T-cell (primary cell): Measurements from ENCODE around the gene CFAP70. TPM values are rescaled to one million over a fixed set of nuclear protein-coding genes. Genes with fewer than 3 reads are reported as not detected.

Experiments
- ATAC-seq, 4 experiments: fragments of 200-7000 bp in 3 of 4; fragments of 150-1000 bp in 1 of 4; cut with Tn5 transposase; replicated peaks in 1 of 4; 1 replicate in 3 of 4; 2 replicates in 1 of 4; pipeline ENCODE4 v1.10.0; 2021; ENCODE audit warnings: moderate library complexity in 3 of 4, mild to moderate bottlenecking in 2 of 4, moderate number of reproducible peaks in 1 of 4
- CTCF ChIA-PET, 2 donors: fragments of 300-600 bp; sonication (Branson Sonifier 250); formaldehyde crosslinking; loops; one replicate each; lab custom pipeline; 2022; ENCODE audit warnings: antibody characterized with exemption in 2 of 2; lab: Charles Lee
- POLR2A ChIA-PET, 2 donors: fragments of 300-600 bp; sonication (Branson Sonifier 250); formaldehyde crosslinking; loops; one replicate each; lab custom pipeline; 2022; ENCODE audit warnings: antibody characterized with exemption in 2 of 2; lab: Charles Lee
- DNase-seq, 35 experiments: peaks; one replicate each; pipeline versions ENCODE4 v3.0.0 to v3.0.0-alpha.2; 2013 to 2023
- H3K27ac ChIP-seq: one replicate; pipeline ENCODE4 v1.5.1; 2013; ENCODE audit warnings: low read length
- H3K27me3 ChIP-seq, 2 experiments: replicated peaks in 1 of 2; 1 replicate in 1 of 2; 2 replicates in 1 of 2; pipeline versions ENCODE4 v1.6.1 to v1.7.0; 2013; ENCODE audit warnings: low read length in 1 of 2, mixed read lengths in 1 of 2; ENCODE audit not compliant: control insufficient read depth in 2 of 2, insufficient read depth in 2 of 2; ENCODE audit errors: extremely low read depth in 1 of 2
- H3K36me3 ChIP-seq, 2 donors: 1 replicate in 1 of 2; 2 replicates in 1 of 2; pipeline versions ENCODE4 v1.6.1 to v1.7.0; 2013; ENCODE audit warnings: low read length in 1 of 2; ENCODE audit not compliant: control insufficient read depth in 2 of 2, insufficient read depth in 1 of 2; ENCODE audit errors: extremely low read depth in 1 of 2
- H3K4me1 ChIP-seq, 2 experiments: 1 replicate in 1 of 2; 2 replicates in 1 of 2; pipeline versions ENCODE4 v1.6.1 to v1.7.0; 2013; ENCODE audit warnings: low read length in 2 of 2, mixed read lengths in 1 of 2; ENCODE audit not compliant: insufficient read depth in 2 of 2, control insufficient read depth in 1 of 2; ENCODE audit errors: extremely low read depth in 1 of 2
- H3K4me3 ChIP-seq, 2 donors: 1 replicate in 1 of 2; 2 replicates in 1 of 2; pipeline versions ENCODE4 v1.5.1 to v1.7.0; 2013; ENCODE audit warnings: mild to moderate bottlenecking in 2 of 2, low read length in 1 of 2, moderate library complexity in 1 of 2; ENCODE audit not compliant: control insufficient read depth in 1 of 2; ENCODE audit errors: extremely low read depth in 1 of 2
- H3K9me3 ChIP-seq: 2 replicates; pipeline ENCODE4 v1.7.0; 2013
- H3K27ac Mint-ChIP-seq, 2 donors: one replicate each; pipeline ENCODE4 v1.8.0; 2020 to 2021; ENCODE audit warnings: mild to moderate bottlenecking in 2 of 2, mixed read lengths in 2 of 2
- H3K27me3 Mint-ChIP-seq, 2 donors: one replicate each; pipeline ENCODE4 v1.8.0; 2021 to 2022; ENCODE audit warnings: mixed read lengths in 2 of 2
- H3K36me3 Mint-ChIP-seq: one replicate; pipeline ENCODE4 v1.8.0; 2021; ENCODE audit warnings: mixed read lengths
- H3K4me1 Mint-ChIP-seq, 3 donors: one replicate each; pipeline ENCODE4 v1.8.0; 2020 to 2022; ENCODE audit warnings: mixed read lengths in 3 of 3, mild to moderate bottlenecking in 1 of 3
- H3K4me3 Mint-ChIP-seq, 3 donors: one replicate each; pipeline ENCODE4 v1.8.0; 2020 to 2022; ENCODE audit warnings: mild to moderate bottlenecking in 3 of 3, mixed read lengths in 3 of 3, moderate library complexity in 3 of 3
- H3K9me3 Mint-ChIP-seq, 3 donors: one replicate each; pipeline ENCODE4 v1.8.0; 2020 to 2022; ENCODE audit warnings: mixed read lengths in 3 of 3
- WGBS: methylation state at CpG from one replicate; pipeline ENCODE4 v1.1.5; 2013; ENCODE audit warnings: missing lambda C conversion rate; ENCODE audit not compliant: insufficient coverage; 5-methylcytosine and 5-hydroxymethylcytosine counted together
- total RNA-seq, 35 experiments: library from RNA in 6 of 35; stranded (reverse) in 6 of 35; fragments of 120-200 nt in 1 of 35; gene quantifications; one replicate each; pipeline versions ENCODE4 v1.2.1 to v1.2.4 and lab custom pipeline; 2013 to 2026

The CFAP70 gene
- total RNA-seq, 5 donors from 2014 or later (not counting 1 experiment from before 2014, with no cell fraction given): 1.9 to 4.0 (median 3.2) TPM

DNA sequence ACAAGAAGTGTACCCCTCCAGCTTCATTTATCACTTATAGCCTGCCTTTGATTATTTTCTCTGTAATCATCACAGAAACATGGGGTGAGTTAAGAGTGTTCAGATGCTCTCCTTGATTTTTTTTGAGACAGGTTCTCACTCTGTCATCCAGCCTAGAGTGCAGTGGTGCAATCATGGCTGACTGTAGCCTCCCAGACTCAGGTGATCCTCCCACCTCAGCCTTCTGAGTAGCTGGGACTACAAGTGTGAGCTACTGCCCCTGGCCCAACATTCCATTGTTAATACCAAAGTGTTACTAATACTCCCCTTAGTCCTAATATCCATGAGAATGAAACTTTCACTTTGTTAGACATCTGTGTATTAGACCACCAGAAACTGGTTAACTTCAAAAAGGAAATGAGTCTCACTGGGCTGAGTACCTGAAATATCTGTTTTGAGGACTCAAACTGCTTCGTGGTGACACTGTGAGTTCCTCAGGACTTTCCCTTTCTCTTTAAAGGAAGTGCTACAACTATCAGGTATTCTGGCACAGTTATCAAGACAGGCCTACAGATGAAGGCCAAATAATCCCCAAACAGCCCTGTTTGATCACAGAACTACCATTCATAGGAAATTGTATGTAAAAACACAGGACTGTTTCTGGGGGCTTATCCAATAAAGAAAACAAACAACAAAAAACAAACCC is 20.5 kb upstream of the CFAP70 start:
- Histone ChIP-seq H3K4me3 (no peak overlapping the region), H3K36me3 (peaks cover 3 to 77% of the 10 kb centered on the region in 2 donors), H3K9me3 (no peaks in the 10 kb centered on the region), H3K27me3 (no peaks in the 10 kb centered on the region), H3K4me1 (no peaks in the 10 kb centered on the region), H3K27ac (no peak overlapping the region)
- POLR2A ChIA-PET: no interaction called here
- peaks cover 0 to 5% (median 0%) of the 10 kb centered on the region in 3 donors for H3K4me1 Mint-ChIP-seq
- DNase-seq: no peak
- no peak for ATAC-seq
- CTCF ChIA-PET: no interaction called here
- no peak overlapping the region for H3K4me3 Mint-ChIP-seq
- peak overlapping the region; percentile 17 to 52 for H3K27ac Mint-ChIP-seq
- H3K36me3 Mint-ChIP-seq: peaks cover 60% of the 10 kb centered on the region
- H3K27me3 Mint-ChIP-seq: no peaks in the 10 kb centered on the region
- WGBS: 0% methylated on average over 1 of the region's 1 CpG
- H3K9me3 Mint-ChIP-seq: no peaks in the 10 kb centered on the region

DNA sequence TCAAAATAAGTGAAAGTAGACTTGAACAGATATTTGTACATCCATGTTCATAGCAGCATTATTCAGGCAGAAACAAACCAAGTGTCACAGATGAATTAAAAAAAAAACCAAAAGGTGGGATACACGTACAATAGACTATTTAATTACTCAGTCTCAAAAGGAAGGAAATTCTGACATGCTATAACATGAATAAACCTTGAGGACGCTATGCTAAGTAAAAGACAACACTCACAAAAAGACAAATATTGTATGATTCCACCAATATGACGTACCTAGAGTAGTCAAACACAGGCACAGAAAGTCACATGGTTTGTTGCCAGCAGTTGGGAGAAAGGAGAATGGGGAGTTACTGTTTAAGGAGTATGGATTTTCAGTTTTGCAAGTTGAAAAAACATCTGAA is 18.0 kb upstream of the CFAP70 start:
- Mint-ChIP-seq H3K27ac (no peak overlapping the region), H3K9me3 (no peaks in the 10 kb centered on the region), H3K36me3 (peaks cover 55% of the 10 kb centered on the region), H3K4me3 (no peak overlapping the region), H3K27me3 (no peaks in the 10 kb centered on the region), H3K4me1 (peaks cover 0 to 5% (median 0%) of the 10 kb centered on the region in 3 donors)
- H3K36me3 ChIP-seq: peaks cover 3 to 62% of the 10 kb centered on the region in 2 donors
- no peak for DNase-seq
- no peak for ATAC-seq
- no peaks in the 10 kb centered on the region for H3K4me1 ChIP-seq
- POLR2A ChIA-PET: no interaction called here
- CTCF ChIA-PET: no interaction called here
- WGBS: 100% methylated on average over 1 of the region's 3 CpGs
- no peak overlapping the region for H3K27ac ChIP-seq
- H3K4me3 ChIP-seq: no peak overlapping the region
- no peaks in the 10 kb centered on the region for H3K27me3 ChIP-seq
- no peaks in the 10 kb centered on the region for H3K9me3 ChIP-seq

GRCh38 chr10:73368238-73368637 is 9.6 kb upstream of the CFAP70 start:
- ChIA-PET CTCF (no interaction called here), POLR2A (no interaction called here)
- Mint-ChIP-seq H3K36me3 (peaks cover 46% of the 10 kb centered on the region), H3K27me3 (no peaks in the 10 kb centered on the region), H3K4me3 (no peak overlapping the region), H3K4me1 (peaks cover 0 to 6% (median 0%) of the 10 kb centered on the region in 3 donors), H3K9me3 (peaks cover 0 to 2% (median 0%) of the 10 kb centered on the region in 3 donors), H3K27ac (peak overlapping the region; percentile 5 to 9)
- Histone ChIP-seq H3K4me3 (no peak overlapping the region), H3K36me3 (peaks cover 3 to 11% of the 10 kb centered on the region in 2 donors), H3K27ac (no peak overlapping the region), H3K27me3 (no peaks in the 10 kb centered on the region), H3K9me3 (no peaks in the 10 kb centered on the region), H3K4me1 (no peaks in the 10 kb centered on the region)
- ATAC-seq (no peak), DNase-seq (no peak)
- 74% methylated on average over 4 of the region's 4 CpGs for WGBS

DNA sequence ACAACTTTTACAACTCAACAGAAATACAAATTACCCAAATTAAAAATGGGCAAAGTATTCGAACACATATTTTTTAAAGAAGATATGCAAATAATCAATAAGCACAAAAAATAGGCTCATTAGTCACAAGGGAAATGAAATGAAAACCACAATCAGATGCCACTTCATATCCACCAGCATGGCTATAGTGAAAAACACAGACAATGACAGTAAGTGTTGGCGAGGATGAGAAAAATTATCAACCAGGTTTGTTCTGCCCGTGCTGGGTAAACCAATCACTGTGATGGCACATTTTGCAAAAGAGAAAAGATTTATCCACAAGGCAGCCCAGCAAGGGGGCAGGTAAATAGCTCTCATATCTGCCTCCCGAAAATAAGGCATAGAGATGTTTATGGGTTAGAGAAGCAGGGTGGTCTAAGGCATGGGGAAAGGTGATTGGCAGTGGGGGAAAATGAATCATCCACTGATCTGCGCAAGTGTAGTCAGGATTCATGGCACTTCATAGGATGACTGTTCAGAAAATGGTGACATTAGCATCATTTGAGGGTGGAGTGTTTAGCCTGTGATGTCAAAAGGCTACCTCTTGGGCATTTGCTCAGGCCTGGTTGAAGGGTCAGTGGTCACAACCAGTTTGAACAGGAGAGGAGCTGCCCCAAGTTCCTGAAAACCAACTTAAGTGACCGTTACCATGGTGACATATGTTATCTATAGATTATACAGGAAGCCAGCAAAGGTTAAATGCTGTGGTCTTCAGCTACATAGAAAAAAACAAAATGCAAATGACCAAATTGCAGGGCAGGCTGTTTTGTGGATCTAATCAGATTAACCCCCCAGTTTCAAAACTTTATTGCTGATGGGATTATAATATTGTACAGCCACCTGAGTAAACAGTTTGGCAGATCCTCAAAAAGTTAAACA is 8.0 kb upstream of the CFAP70 start:
- no peak overlapping the region for H3K4me3 Mint-ChIP-seq
- POLR2A ChIA-PET: interaction anchor here (0.5 to 0.7 kb wide), 2 partner anchors 155 to 266 kb away, joined by 3 to 4 read pairs; no protein-coding TSS in a partner anchor
- WGBS: 92% methylated on average over 3 of the region's 6 CpGs

DNA sequence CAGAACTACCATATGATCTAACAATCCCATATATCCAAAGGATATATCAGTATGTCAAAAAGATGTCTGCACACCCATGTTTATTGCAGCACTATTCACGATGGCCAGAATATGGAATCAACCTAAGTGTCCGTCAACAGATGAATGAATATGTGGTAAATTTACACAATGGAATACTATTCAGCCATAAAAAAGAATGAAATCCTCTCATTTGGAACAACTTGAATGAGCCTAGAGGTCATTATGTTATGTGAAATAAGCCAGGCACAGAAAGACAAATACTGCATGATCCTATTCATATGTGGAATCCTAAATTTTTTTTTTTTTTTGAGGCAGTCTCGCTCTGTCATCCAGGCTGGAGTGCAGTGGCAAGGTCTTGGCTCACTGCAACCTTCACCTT is 6.3 kb upstream of the CFAP70 start:
- H3K27ac Mint-ChIP-seq: no peak overlapping the region
- peaks cover 43% of the 10 kb centered on the region for H3K36me3 Mint-ChIP-seq
- H3K27ac ChIP-seq: no peak overlapping the region
- ATAC-seq: no peak
- no peaks in the 10 kb centered on the region for H3K27me3 ChIP-seq
- H3K4me3 Mint-ChIP-seq: no peak overlapping the region
- WGBS: no CpG with 5 or more reads among the region's 3 CpGs
- H3K9me3 ChIP-seq: no peaks in the 10 kb centered on the region
- CTCF ChIA-PET: no interaction called here
- POLR2A ChIA-PET: no interaction called here
- no peaks in the 10 kb centered on the region for H3K27me3 Mint-ChIP-seq
- H3K36me3 ChIP-seq: peaks cover under 1 to 8% of the 10 kb centered on the region in 2 donors
- no peaks in the 10 kb centered on the region for H3K4me1 ChIP-seq
- no peak overlapping the region for H3K4me3 ChIP-seq
- peaks cover 0 to 6% (median 2%) of the 10 kb centered on the region in 3 donors for H3K9me3 Mint-ChIP-seq
- DNase-seq: no peak
- peaks cover 0 to 6% (median 0%) of the 10 kb centered on the region in 3 donors for H3K4me1 Mint-ChIP-seq

More for the DNA sequence above, 8.0 kb upstream of the CFAP70 start:
- Mint-ChIP-seq H3K27ac (peak overlapping the region; percentile 30 to 65), H3K36me3 (peaks cover 50% of the 10 kb centered on the region), H3K4me1 (peaks cover 0 to 6% (median 0%) of the 10 kb centered on the region in 3 donors), H3K9me3 (peaks cover 0 to 5% (median 2%) of the 10 kb centered on the region in 3 donors), H3K27me3 (no peaks in the 10 kb centered on the region)
- Histone ChIP-seq H3K36me3 (peaks cover 3 to 8% of the 10 kb centered on the region in 2 donors), H3K27me3 (no peaks in the 10 kb centered on the region), H3K4me1 (no peaks in the 10 kb centered on the region), H3K9me3 (no peaks in the 10 kb centered on the region), H3K4me3 (no peak overlapping the region), H3K27ac (no peak overlapping the region)
- ATAC-seq (no peak), DNase-seq (peak in 1 of 35 experiments; percentile 6)
- CTCF ChIA-PET: no interaction called here

DNA sequence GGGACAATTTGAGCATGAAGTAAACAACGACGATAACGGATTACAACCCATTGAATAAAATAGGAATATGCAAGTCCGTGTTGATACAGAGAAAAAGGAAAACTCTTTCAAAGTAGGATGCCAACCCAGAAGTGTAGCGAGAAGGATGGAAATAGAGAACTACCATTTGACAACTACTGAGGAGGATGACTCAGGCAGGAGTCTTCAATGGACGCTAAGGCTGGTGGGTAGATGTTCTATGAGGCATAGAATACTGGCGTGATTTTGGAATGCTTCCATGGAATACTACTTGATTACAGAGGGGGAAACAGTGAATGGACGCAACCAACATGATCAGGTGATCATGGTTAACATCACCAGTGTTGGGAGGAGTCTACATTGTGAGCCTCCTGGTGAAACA is 828 bp upstream of the CFAP70 start:
- Histone ChIP-seq H3K9me3 (no peaks in the 10 kb centered on the region), H3K36me3 (no peaks in the 10 kb centered on the region), H3K27me3 (peaks cover 0 to 2% of the 10 kb centered on the region in 2 experiments), H3K27ac (no peak overlapping the region), H3K4me1 (peaks cover 0 to 9% of the 10 kb centered on the region in 2 experiments), H3K4me3 (no peak overlapping the region)
- DNase-seq: no peak
- no peak for ATAC-seq
- 90% methylated on average over 6 of the region's 8 CpGs for WGBS
- CTCF ChIA-PET: interaction anchor here in 1 of 2 donors (1.0 kb wide), 1 partner anchor 54 kb away, joined by 3 read pairs; no protein-coding TSS in a partner anchor
- Mint-ChIP-seq H3K4me1 (peaks cover 11 to 15% (median 15%) of the 10 kb centered on the region in 3 donors), H3K4me3 (no peak overlapping the region), H3K36me3 (peaks cover 9% of the 10 kb centered on the region), H3K27ac (no peak overlapping the region), H3K27me3 (no peaks in the 10 kb centered on the region), H3K9me3 (peaks cover 0 to 6% (median 0%) of the 10 kb centered on the region in 3 donors)
- POLR2A ChIA-PET: no interaction called here
